ENCODE data around the gene C1QTNF1. TPM values are rescaled to one million over a fixed set of nuclear protein-coding genes. Genes with fewer than 3 reads are reported as not detected.

C1QTNF1 gene
- total RNA-seq, 6 donors from 2014 or later, result 9.3 to 30.4 (median 14.1) TPM

DNA sequence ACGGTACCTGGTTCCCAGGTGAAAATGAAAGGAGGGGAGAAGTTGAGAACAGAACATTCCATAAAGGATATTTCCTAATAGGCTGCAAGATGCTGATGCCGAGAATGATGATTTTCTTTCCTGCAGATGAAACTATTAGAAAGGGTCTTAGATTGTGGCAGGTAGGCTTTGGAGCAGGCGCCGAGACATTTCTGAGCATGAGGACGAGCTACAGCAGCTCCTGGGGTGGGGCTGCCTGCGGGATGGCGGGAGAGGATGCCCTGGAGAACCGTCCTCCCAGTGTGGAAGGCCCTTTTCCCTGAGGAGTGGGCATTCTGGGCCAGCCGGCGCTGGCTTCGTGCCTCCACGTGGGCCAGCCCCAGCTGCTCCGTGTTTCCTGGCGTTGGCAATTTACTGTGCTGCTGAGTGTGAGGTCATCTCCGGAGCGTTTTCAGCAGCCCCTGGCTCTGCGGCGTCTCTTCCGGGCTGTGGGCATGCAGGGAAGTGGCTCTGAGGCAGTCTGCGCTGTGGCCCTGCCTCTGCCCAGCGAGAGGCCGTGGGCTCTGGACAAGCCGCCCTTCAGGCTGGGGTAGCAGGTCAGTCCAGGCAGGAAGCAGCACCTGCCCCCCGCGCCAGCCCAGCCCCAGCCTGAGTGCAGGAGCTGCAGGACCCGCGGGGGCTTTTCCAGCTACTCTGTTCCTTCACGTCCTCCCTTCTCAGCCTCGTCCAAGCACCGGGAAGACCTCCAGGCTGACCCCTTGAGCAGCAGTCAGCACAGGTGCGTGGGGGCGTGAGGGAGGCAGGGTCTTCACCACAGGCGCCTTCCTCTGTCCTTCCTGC lies 62.8 kb downstream of the C1QTNF1 start:
- Histone ChIP-seq H3K9me3 (no peaks in the 10 kb centered on the region), H3K36me3 (peaks cover 14 to 51% (median 41%) of the 10 kb centered on the region in 4 donors), H3K4me1 (peaks cover 0 to 7% (median 5%) of the 10 kb centered on the region in 4 donors), H3K27me3 (peaks cover 0 to 4% (median under 1%) of the 10 kb centered on the region in 4 donors), H3K4me3 (no peak overlapping the region), H3K27ac (no peak overlapping the region)
- DNase-seq (peak in 1 of 2 donors; percentile 57), ATAC-seq (ENCODE audit: low FRiP score in 2 of 2) (no peak)
- TF ChIP-seq POLR2A (IDR thresholded peaks at IDR 0.05), result no peak
- TF ChIP-seq POLR2AphosphoS5 (IDR thresholded peaks at IDR 0.05), result no peak
- TF ChIP-seq EP300 (IDR thresholded peaks at IDR 0.05), result no peak
- TF ChIP-seq CTCF (IDR thresholded peaks at IDR 0.05), result no peak
- 86 to 89% methylated on average over 14 to 30 of the region's 33 CpGs for WGBS, 2 donors

DNA sequence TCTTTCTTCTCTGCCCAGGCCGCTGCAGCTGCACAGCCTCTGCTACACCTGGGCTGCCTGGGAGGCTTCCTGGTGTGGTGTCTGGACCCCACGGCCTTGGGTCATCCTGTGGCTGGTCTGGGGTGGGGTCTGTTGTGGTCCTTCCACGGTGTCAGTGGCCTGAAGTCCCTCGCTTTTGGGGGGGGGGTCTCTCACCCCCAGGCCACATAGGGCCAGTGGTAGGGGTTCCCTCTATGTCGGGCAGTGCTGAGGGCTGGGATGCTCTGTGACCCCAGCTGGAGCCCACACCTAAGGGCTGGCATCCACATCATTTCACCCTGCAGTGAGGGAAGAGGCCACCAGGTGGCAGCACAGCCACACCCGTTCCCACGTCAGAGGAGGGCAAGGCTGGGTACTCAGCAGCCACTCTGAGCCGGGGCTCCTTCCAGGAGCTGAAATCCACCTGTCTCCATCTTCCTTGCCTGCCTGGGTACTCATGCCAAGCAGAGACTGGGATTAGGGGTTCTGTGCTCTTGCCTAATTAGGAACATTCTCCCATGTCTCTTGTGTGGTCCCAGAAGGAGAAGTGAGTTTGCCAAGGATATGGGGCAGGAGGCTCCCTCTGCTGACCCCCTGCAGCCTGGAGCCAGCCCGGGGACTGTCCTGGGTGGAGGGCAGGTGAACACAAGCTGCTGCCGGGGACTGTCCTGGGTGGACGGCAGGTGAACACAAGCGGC lies 63.6 kb downstream of the C1QTNF1 start:
- Histone ChIP-seq H3K4me1 (peaks cover 0 to 7% (median 4%) of the 10 kb centered on the region in 4 donors), H3K4me3 (no peak overlapping the region), H3K27me3 (peaks cover 0 to 5% (median 2%) of the 10 kb centered on the region in 4 donors), H3K9me3 (no peaks in the 10 kb centered on the region), H3K27ac (no peak overlapping the region), H3K36me3 (peaks cover 14 to 43% (median 39%) of the 10 kb centered on the region in 4 donors)
- WGBS, 2 donors, result 20 to 65% methylated on average over 1 to 6 of the region's 12 CpGs
- TF ChIP-seq EP300 (IDR thresholded peaks at IDR 0.05) (no peak), POLR2A (IDR thresholded peaks at IDR 0.05) (no peak), POLR2AphosphoS5 (IDR thresholded peaks at IDR 0.05) (no peak), CTCF (IDR thresholded peaks at IDR 0.05) (peak; percentile 83 to 93 (median 92))
- peak; percentile 73 to 78 for ATAC-seq (ENCODE audit: low FRiP score in 2 of 2)
- DNase-seq, result peak; percentile 61 to 69

DNA sequence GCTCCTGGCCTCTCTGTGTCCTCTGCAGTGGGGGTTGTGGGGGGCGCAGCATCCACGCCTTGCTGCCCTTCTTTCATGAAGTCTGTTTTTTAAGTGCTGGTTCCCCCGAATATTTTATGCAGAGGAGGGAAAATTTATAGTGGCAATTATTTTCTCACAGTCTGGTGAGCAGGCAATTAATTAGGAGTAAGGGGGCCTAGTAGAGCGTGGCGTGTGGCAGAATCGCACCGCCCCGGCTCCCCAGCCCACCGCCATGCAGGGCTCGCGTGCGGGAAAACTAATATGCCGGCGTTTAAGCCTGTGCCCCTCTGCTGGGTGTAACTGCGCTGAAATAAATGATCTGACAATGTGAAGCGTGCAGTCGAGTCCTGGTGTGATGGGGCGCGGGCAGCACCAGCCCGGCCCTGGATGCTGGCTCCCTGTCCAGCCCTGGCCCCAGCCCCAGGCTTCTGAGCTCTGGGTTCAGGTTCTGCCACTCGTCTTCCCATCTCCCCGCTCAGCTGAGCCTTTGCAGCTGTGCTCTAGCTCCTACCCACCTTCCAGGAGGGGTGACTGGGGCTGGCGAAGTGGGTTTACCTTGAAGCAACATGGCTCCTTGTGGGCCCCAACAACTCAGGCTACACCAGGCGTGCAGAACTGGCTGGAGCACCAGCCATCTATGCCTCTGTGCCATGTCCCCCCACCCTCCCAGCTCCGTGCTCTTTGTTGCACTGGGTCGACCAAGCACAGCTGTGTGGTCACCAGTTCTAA lies 64.5 kb downstream of the C1QTNF1 start:
- DNase-seq (peak in 1 of 2 donors; percentile 64), ATAC-seq (ENCODE audit: low FRiP score in 2 of 2) (no peak)
- 92 to 96% methylated on average over 24 to 26 of the region's 26 CpGs for WGBS, 2 donors
- H3K27me3 ChIP-seq, result peaks cover 0 to 11% (median 2%) of the 10 kb centered on the region in 4 donors
- TF ChIP-seq EP300 (IDR thresholded peaks at IDR 0.05) (no peak), CTCF (IDR thresholded peaks at IDR 0.05) (no peak), POLR2AphosphoS5 (IDR thresholded peaks at IDR 0.05) (no peak), POLR2A (IDR thresholded peaks at IDR 0.05) (no peak)
- no peaks in the 10 kb centered on the region for H3K9me3 ChIP-seq
- H3K4me1 ChIP-seq, result peaks cover 0 to 3% (median under 1%) of the 10 kb centered on the region in 4 donors
- peaks cover 14 to 37% (median 36%) of the 10 kb centered on the region in 4 donors for H3K36me3 ChIP-seq
- H3K4me3 ChIP-seq, result no peak overlapping the region
- H3K27ac ChIP-seq, result no peak overlapping the region

DNA sequence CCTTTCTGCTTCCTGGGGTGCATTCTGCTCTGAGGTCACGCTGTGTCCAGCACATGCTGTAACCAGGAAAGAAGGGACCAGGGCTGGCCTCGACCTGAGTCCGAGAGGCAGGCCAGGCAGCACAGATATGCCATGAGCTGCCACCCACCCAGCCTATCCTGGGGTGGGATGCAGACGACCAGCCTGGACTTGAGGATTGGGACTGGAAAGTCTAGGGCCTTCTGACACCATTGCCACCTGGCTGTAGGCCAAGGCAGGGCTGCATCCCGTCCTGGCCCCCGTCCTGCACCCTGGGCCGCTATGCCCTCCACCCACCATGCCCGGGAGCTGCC lies 65.0 kb downstream of the C1QTNF1 start:
- DNase-seq (peak in 1 of 2 donors; percentile 54), ATAC-seq (ENCODE audit: low FRiP score in 2 of 2) (no peak)
- Histone ChIP-seq H3K4me1 (peaks cover 0 to 3% (median 0%) of the 10 kb centered on the region in 4 donors), H3K36me3 (peaks cover 14 to 32% (median 31%) of the 10 kb centered on the region in 4 donors), H3K27me3 (peaks cover 0 to 11% (median 2%) of the 10 kb centered on the region in 4 donors), H3K9me3 (no peaks in the 10 kb centered on the region), H3K27ac (no peak overlapping the region), H3K4me3 (no peak overlapping the region)
- TF ChIP-seq EP300 (IDR thresholded peaks at IDR 0.05) (no peak), CTCF (IDR thresholded peaks at IDR 0.05) (peak in 1 of 6 experiments; percentile 10)
- WGBS, 2 donors, result 76 to 84% methylated on average over 5 to 7 of the region's 8 CpGs
